Measurements from ENCODE around the gene ACSF2.
"Not testable (repeated sequence)": the region's sequence is repeated elsewhere in the genome, so short reads cannot be mapped to it uniquely, and the experiment has no call there.

Gene ACSF2

DNA sequence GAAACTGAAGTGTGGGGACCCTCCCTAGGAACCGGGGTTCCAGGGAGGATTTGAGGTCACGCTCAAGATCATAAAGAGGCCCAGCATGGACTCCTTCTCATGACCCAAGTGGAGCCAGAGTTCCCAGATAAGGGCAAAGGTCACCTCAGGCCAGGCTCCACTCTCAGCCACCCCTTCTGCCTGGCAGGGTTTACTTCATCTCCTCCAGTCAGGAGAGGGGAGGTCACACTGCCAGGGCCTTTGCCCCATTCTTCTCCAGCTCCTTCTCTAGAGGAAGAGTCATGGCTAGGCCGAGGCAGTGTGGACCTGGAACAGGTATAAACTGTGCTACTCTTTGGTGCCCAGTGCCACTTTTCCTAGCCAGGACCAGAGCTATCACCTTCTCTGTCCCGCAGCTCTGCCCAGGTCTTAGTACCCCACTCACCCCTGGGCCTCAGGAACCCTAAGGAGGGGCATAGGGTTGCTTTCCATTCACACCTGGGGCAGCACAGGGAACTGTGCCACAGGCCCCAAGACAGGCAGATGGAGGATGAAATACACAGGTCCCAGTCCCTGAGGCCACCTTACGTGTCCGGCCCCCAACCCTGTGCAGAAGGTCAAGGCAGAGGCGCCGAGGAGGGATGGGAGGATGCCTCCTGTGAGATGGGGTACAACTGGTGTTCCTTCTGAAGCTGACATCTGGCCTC lies 879 bp upstream of the ACSF2 start:
- no peak for TF ChIP-seq CTCF (IDR thresholded peaks at IDR 0.05; ENCODE audit: insufficient read depth, missing control alignments)
- FAIRE-seq (no peak), DNase-seq (ENCODE audit: insufficient read length, low spot score) (no peak)

GRCh38 chr17:50426472-50426782 lies 409 bp downstream of the ACSF2 start:
- TF ChIP-seq CTCF (IDR thresholded peaks at IDR 0.05; ENCODE audit: insufficient read depth, missing control alignments), result no peak
- DNase-seq (ENCODE audit: insufficient read length, low spot score) (no peak), FAIRE-seq (no peak)

GRCh38 chr17:50426814-50427787 lies 1.1 kb downstream of the ACSF2 start:
- TF ChIP-seq CTCF (IDR thresholded peaks at IDR 0.05; ENCODE audit: insufficient read depth, missing control alignments), result peak; percentile 12
- no peak for FAIRE-seq
- no peak for DNase-seq (ENCODE audit: insufficient read length, low spot score)

GRCh38 chr17:50428126-50428525 lies 2.1 kb downstream of the ACSF2 start:
- not testable (repeated sequence) for DNase-seq (ENCODE audit: insufficient read length, low spot score); FAIRE-seq

- FAIRE-seq, result no peak
- no peak for DNase-seq (ENCODE audit: insufficient read length, low spot score)
- TF ChIP-seq CTCF (IDR thresholded peaks at IDR 0.05; ENCODE audit: insufficient read depth, missing control alignments), result no peak
Observed at GRCh38 chr17:50428831-50429424, 2.9 kb downstream of the ACSF2 start.

- DNase-seq (ENCODE audit: insufficient read length, low spot score) (no peak), FAIRE-seq (no peak)
- no peak for TF ChIP-seq CTCF (IDR thresholded peaks at IDR 0.05; ENCODE audit: insufficient read depth, missing control alignments)
Observed at GRCh38 chr17:50429793-50430192, 3.8 kb downstream of the ACSF2 start.

DNA sequence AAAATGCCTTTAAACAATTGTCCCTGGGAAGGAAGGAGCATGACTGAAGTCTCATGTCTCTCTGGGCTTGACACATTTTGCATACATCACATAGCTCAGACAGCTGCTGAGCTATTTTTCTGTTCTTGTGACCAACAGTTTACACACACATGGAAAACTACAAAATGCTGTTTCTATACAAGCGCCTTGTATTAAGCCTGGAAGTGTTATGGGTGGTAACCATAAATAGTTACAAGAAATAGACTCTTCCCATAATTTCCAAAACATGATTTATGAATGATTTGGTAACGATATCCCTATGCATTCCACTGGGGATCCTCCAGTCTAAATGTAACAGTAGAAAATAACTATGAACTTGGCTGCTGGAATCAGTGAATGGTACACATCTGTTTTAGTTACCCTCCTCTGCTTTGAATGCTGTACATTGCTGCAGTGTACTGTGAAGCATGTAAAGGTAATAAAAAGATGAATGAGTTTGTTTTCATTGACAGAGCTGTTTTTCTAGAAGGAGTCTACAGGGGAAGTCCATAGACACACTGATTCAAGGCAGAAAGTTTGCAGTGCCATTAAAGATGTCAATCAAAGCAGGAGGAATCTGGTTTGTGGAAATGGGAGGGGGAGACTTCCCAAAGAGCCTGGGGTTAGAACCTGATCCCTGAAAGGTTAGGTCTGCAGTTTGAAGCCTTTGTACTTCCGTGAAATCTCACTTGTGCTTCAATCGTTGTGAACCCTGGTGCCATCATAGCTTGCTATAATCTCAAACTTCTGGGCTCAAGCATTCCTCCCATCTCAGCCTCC lies 5.0 kb downstream of the ACSF2 start:
- no peak for DNase-seq (ENCODE audit: insufficient read length, low spot score)
- TF ChIP-seq CTCF (IDR thresholded peaks at IDR 0.05; ENCODE audit: insufficient read depth, missing control alignments), result no peak
- no peak for FAIRE-seq

Data from D721Med (cell line).